Measurements from ENCODE around the gene AFF3.
A peak's percentile ranks its signal among the peaks of the same experiment; 100 is the strongest.

Gene AFF3, protein sequence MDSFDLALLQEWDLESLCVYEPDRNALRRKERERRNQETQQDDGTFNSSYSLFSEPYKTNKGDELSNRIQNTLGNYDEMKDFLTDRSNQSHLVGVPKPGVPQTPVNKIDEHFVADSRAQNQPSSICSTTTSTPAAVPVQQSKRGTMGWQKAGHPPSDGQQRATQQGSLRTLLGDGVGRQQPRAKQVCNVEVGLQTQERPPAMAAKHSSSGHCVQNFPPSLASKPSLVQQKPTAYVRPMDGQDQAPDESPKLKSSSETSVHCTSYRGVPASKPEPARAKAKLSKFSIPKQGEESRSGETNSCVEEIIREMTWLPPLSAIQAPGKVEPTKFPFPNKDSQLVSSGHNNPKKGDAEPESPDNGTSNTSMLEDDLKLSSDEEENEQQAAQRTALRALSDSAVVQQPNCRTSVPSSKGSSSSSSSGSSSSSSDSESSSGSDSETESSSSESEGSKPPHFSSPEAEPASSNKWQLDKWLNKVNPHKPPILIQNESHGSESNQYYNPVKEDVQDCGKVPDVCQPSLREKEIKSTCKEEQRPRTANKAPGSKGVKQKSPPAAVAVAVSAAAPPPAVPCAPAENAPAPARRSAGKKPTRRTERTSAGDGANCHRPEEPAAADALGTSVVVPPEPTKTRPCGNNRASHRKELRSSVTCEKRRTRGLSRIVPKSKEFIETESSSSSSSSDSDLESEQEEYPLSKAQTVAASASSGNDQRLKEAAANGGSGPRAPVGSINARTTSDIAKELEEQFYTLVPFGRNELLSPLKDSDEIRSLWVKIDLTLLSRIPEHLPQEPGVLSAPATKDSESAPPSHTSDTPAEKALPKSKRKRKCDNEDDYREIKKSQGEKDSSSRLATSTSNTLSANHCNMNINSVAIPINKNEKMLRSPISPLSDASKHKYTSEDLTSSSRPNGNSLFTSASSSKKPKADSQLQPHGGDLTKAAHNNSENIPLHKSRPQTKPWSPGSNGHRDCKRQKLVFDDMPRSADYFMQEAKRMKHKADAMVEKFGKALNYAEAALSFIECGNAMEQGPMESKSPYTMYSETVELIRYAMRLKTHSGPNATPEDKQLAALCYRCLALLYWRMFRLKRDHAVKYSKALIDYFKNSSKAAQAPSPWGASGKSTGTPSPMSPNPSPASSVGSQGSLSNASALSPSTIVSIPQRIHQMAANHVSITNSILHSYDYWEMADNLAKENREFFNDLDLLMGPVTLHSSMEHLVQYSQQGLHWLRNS (N-terminal part only)

GRCh38 chr2:100142393-100142792 is at the start of gene AFF3:
Gene AFF3 (minus strand): TSS chr2:100142590. CDS start chr2:100104454, 38,136 bp downstream.
- no peak for TF ChIP-seq CTCF (IDR thresholded peaks at IDR 0.05; ENCODE audit: control extremely low read depth, extremely low read depth, low read depth, missing control alignments)
- POLR2A ChIA-PET = no interaction called here
- peak; percentile 80 for DNase-seq (ENCODE audit: extremely low spot score)
- CTCF ChIA-PET = interaction anchor here (1.2 kb wide), 3 partner anchors 24 to 104 kb away, joined by 3 to 4 read pairs (median 3); no protein-coding TSS in a partner anchor

- no peak for DNase-seq (ENCODE audit: extremely low spot score)
- ChIA-PET CTCF (no interaction called here), POLR2A (no interaction called here)
- TF ChIP-seq CTCF (IDR thresholded peaks at IDR 0.05; ENCODE audit: control extremely low read depth, extremely low read depth, low read depth, missing control alignments) = no peak
Observed at GRCh38 chr2:100189387-100189786, 47.0 kb upstream of the AFF3 start.

- POLR2A ChIA-PET = no interaction called here
- CTCF ChIA-PET = no interaction called here
- no peak for DNase-seq (ENCODE audit: extremely low spot score)
- TF ChIP-seq CTCF (IDR thresholded peaks at IDR 0.05; ENCODE audit: control extremely low read depth, extremely low read depth, low read depth, missing control alignments) = no peak
Observed at GRCh38 chr2:100188326-100188725, 45.9 kb upstream of the AFF3 start.

- POLR2A ChIA-PET = no interaction called here
- CTCF ChIA-PET = no interaction called here
- TF ChIP-seq CTCF (IDR thresholded peaks at IDR 0.05; ENCODE audit: control extremely low read depth, extremely low read depth, low read depth, missing control alignments) = no peak
Observed at GRCh38 chr2:100186126-100186525, 43.7 kb upstream of the AFF3 start.

GRCh38 chr2:100185516-100185915 is 43.1 kb upstream of the AFF3 start:
- DNase-seq (ENCODE audit: extremely low spot score) = no peak
- CTCF ChIA-PET = no interaction called here
- no peak for TF ChIP-seq CTCF (IDR thresholded peaks at IDR 0.05; ENCODE audit: control extremely low read depth, extremely low read depth, low read depth, missing control alignments)
- POLR2A ChIA-PET = no interaction called here

More at GRCh38 chr2:100186126-100186525, 43.7 kb upstream of the AFF3 start:
- DNase-seq (ENCODE audit: extremely low spot score) = no peak

- no peak for DNase-seq (ENCODE audit: extremely low spot score)
- ChIA-PET POLR2A (no interaction called here), CTCF (no interaction called here)
- TF ChIP-seq CTCF (IDR thresholded peaks at IDR 0.05; ENCODE audit: control extremely low read depth, extremely low read depth, low read depth, missing control alignments) = no peak
Observed at GRCh38 chr2:100185105-100185504, 42.7 kb upstream of the AFF3 start.
